Measurements from ENCODE around the gene GATA3. TPM values are rescaled to one million over a fixed set of nuclear protein-coding genes. Genes with fewer than 3 reads are reported as not detected.
"Not testable (repeated sequence)": the region's sequence is repeated elsewhere in the genome, so short reads cannot be mapped to it uniquely, and the experiment has no call there.

Gene GATA3
- polyA plus RNA-seq (ENCODE audit: insufficient read length in 4 of 4): 100 to 1,000 TPM in 2 of 4 donors, 10 to 100 TPM in 2; 85.8 to 119 (median 102) TPM

GRCh38 chr10:8054494-8055407 lies at the start of gene GATA3:
Gene GATA3, plus strand, starts transcription at chr10:8054688. Its CDS starts 968 bp downstream, at chr10:8055656.
- no peak for DNase-seq (ENCODE audit: low read depth in 4 of 4, low spot score in 3 of 4)

- no peak for DNase-seq (ENCODE audit: low read depth in 4 of 4, low spot score in 3 of 4)
Measured at GRCh38 chr10:8006274-8006999, 48.1 kb upstream of the GATA3 start.

GRCh38 chr10:8009031-8009430 lies 45.5 kb upstream of the GATA3 start:
- no peak for DNase-seq (ENCODE audit: low read depth in 4 of 4, low spot score in 3 of 4)

DNA sequence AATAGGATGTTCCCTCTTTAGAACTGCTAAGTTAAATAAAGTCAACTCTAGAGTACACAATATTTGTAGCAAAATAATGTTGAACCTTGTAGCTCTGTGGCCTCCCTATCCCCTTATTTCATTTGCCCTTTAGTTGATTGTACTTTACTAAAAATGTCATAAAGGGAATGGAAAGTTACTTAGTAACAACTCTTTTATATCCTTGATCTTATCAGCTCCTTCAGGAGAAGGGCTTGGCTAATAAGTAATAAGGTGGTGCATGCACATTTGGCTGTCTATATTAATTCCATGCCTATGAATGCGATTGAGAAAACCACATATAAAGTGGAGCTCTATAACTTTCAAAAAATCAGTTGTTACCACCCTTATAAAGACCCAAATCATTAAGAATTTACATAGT lies 41.5 kb upstream of the GATA3 start:
- no peak for DNase-seq (ENCODE audit: low read depth in 4 of 4, low spot score in 3 of 4)

DNA sequence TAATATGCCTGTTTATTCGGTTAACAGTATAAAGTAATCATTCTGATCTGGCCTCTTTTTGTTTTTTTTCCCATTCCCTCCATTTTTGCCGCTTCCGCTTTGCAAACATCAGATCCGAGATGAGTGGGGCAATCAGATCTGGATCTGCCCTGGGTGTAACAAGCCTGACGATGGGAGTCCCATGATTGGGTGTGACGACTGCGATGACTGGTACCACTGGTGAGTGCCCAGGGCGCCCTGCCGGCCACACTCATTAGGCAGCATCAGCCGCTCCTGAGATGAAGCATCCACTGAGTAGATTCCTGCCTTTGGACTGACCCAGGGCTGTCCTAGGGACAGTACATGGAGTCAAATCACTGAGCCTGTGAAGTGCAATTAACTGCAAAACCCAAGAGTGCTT lies 40.9 kb upstream of the GATA3 start:
- no peak for DNase-seq (ENCODE audit: low read depth in 4 of 4, low spot score in 3 of 4)

- DNase-seq (ENCODE audit: low read depth in 4 of 4, low spot score in 3 of 4): no peak
Measured at GRCh38 chr10:8014649-8015048, 39.8 kb upstream of the GATA3 start.

- DNase-seq (ENCODE audit: low read depth in 4 of 4, low spot score in 3 of 4): no peak
Measured at GRCh38 chr10:8017277-8017676, 37.2 kb upstream of the GATA3 start.

- DNase-seq (ENCODE audit: low read depth in 4 of 4, low spot score in 3 of 4): no peak
Measured at GRCh38 chr10:8023321-8023720, 31.2 kb upstream of the GATA3 start.

DNA sequence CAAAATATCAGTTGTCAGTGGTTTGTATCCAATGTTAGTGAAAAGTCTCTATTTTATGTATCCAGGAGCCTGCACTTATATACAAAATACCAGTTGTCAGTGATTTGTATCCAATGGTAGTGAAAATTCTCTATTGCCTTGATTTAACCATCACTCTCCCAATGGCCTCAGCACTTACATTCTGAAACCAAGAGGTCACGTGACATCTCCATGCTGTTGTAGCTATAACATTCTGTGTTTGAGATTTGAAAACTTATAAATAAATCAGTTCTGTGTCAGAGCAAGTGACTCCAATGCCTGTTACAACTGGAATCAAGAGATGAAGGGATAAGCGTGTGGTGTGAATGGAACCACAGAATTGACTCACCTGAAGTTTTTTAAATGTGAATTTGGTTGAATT lies 30.6 kb upstream of the GATA3 start:
- DNase-seq (ENCODE audit: low read depth in 4 of 4, low spot score in 3 of 4): no peak

DNA sequence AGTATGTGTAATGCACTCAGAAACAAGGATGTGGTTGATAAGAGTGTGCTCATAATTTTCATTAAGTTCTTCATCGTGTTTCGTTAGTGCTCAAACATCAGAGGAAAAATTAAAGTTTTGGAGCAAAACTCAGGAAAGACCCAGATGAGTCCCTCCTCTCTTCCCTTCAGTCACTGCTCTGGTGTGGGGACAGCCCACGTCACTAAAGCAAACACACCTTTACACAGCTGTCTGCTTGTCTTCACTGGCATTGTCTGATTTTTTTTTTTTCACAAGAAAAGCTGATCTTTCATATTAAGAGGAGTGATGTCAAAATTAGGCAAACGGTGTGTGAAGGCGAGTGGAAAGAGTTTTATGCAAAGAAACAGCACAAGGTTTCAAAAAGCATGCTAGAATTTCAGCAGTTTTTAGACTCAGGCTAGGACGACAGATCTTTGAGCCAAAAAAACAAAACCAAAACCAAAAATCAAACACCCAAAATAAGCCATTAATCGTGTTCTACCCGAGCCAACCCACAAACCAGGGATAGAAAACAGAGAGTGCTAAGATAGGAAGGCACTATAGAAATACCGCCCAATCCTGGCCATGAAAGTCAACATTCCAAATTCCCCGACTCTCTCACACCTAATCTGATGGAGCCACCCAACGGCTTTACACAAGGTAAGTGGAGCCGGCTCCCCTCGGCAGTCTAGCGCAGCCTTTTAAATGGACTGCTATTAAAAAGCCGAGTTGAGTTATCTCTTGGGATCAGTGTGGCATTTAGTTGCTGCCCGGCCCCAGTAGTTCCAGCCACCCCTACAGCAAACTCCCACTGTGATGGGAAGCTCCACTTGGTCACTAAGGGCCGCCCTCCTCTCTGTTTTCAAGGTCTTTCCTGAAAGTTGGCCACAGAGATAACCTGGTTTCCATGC lies 27.9 kb upstream of the GATA3 start:
- no peak for DNase-seq (ENCODE audit: low read depth in 4 of 4, low spot score in 3 of 4)

DNA sequence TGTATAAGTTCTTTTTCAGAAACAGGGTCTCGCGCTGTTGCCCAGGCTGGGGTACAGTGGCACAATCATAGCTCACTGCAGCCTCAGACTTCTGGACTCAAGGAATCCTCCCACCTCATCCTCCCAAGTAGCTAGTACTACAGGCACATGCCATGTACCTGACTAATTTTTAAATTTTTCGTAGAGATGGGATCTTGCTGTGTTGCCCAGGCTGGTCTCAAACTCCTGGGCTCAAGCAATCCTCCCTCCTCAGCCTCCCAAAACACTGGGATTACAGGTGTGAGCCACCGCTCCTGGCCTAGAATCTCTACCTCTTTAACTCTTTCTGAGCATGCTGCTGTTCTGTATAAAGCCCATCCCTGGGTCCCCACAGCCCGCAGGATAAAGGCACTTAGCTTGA lies 23.3 kb upstream of the GATA3 start:
- not testable (repeated sequence) for DNase-seq (ENCODE audit: low read depth in 4 of 4, low spot score in 3 of 4)

DNA sequence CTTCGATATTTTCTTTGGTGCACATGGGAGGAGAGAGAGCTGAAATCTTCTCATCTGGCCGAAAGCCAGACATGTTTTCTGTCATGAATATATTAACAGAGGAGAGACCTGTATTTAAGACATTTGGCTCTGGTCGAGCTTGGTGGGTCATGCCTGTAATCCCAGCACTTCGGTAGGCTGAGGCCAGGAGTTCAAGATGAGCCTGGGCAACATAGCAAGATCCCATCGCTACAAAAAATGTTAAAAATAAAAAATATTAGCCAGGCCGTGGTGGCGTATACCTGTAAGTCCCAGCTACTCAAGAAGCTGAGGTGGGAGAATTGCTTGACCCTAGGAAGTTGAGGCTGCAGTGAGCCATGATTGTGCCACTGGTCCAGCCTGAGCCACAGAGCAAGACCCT lies 21.9 kb upstream of the GATA3 start:
- no peak for DNase-seq (ENCODE audit: low read depth in 4 of 4, low spot score in 3 of 4)

DNA sequence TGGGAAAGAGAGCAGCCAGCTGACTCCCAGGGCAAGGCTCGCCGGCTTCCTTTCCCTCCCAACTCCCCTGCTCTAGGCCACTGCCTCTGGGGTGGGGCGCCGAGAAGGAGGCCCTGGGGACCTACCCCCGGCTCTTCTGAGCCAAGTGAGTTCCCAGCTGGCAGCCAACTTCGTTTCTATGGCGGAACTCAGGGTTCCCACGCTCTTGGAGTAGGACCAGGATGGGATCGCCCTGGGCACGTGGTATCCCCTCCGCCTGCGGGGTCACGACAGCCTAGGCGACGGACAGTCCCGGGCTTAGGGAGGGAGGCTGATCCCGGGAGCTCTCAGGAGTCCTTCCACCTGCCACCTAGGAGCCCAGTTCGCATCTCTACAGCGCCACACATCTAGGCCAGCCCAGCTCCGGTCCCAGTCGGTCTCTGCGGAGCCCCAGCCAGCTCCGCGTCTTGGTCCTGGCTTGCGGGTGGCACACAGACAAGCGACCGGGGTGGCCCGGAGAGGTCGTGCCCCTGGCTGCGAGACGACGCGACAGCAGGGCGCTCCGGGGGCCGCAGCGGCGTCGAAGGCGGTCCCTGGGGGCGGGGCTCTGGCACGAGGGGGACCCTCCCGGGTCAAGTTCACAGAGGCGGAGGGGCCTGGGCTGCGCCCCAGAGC lies 20.5 kb upstream of the GATA3 start:
- DNase-seq (ENCODE audit: low read depth in 4 of 4, low spot score in 3 of 4): no peak

DNA sequence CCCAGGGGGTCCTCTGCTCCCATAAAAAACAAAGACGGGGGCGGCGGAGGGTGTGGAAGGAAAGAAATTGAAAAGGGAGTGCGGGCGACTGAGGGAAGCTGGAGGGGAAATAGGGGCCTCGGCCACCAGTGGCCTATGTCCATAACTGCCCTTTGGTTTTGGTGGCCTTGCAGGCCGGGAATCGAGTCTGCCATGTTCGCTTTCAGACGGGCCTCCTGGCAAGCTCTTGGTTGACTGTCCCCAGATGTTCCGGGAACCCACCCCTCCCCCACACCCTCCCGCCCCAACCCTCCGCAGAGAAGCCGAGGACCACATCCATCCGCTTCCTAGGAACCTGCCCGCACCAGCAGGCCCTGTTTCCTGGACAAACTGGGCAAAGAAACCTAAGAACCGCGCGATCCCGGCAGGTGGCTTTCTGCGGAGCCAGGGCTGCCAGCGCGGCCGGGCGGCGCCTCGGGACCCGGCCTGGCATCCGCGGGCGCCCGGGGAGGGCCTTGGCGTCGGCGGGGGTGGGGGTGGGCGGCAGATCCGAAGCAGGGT lies 20.0 kb upstream of the GATA3 start:
- no peak for DNase-seq (ENCODE audit: low read depth in 4 of 4, low spot score in 3 of 4)

- DNase-seq (ENCODE audit: low read depth in 4 of 4, low spot score in 3 of 4): no peak
Measured at GRCh38 chr10:8035006-8035640, 19.4 kb upstream of the GATA3 start.

- no peak for DNase-seq (ENCODE audit: low read depth in 4 of 4, low spot score in 3 of 4)
Measured at GRCh38 chr10:8035641-8036470, 18.6 kb upstream of the GATA3 start.

DNA sequence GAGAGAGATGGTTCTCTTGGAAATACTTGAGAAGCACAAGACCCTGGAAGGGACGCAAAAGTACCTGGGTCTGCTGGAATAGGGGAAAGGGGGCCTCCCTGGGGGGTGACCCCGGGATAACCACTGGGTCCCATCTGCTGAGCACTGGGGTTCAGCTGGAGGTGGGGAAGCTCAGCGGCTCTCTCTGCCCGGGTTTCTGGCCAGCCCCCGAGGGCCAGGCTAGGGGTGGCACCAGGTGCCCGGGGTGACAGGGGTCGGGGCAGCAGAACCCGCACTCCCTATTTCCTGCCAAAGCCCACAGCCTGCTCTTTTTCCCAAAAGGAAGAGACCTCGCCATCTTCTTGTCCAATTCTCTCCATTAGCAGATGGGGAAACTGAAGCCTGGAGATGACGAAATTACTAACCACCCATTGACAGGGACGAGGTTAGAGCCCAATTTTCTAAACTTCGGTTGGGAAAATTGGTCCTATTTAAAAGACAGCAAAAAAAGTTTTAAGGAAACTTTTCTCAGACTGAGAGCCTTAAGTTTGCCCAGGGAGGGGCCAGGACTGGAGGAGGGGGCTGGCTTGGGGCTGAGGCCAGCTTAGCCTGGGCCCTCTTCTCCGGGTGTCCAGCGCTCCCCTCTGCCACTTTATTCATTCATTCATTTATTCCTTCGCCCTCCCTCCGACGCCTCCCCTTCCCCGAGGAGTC lies 17.8 kb upstream of the GATA3 start:
- DNase-seq (ENCODE audit: low read depth in 4 of 4, low spot score in 3 of 4): no peak

DNA sequence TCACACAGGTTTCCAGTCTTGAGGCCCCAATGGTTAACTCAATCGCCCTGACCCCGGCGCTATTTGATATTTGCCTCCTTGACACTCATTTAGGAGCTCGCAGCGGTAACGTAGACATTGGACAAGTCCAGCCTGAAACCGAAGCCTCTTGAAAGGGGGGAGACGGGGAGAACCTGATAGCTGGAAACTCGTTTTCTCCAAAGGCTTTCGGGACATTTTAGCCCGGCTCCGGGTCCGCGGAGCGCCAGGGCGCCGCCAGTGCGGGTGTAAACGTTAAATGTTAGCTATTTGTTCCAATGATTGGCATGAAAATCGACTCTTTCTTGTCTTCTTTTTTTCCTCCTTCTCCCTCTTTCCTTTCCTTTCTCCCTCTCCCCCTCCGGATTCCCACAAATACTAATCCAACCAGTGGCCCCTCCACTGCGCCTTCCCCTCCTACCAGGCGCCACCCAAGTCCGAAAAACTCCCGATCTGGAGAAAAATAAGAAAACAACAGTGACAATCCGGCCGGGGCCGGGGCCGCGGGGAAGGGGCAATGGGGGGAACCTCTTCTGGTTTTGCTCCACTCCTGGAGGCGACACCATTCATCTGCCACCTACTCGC lies 17.2 kb upstream of the GATA3 start:
- no peak for DNase-seq (ENCODE audit: low read depth in 4 of 4, low spot score in 3 of 4)

All from right renal pelvis (tissue), 4 donors.